ENCODE results near the gene SLFN12L. TPM values are rescaled to one million over a fixed set of nuclear protein-coding genes. Genes with fewer than 3 reads are reported as not detected.

SLFN12L gene
- total RNA-seq, 6 experiments from 2014 or later: 0.32 to 2.6 (median 0.69) TPM; not detected in 1

GRCh38 chr17:35429702-35430101 lies 107.8 kb downstream of the SLFN12L start:
- ATAC-seq (no peak), DNase-seq (no peak)
- no peaks in the 10 kb centered on the region for H3K9me3 ChIP-seq
- intact Hi-C loops (cut with DNase I): no loop called here
- no peak overlapping the region for H3K27ac ChIP-seq
- no peaks in the 10 kb centered on the region for H3K27me3 ChIP-seq
- no peak overlapping the region for H3K4me3 ChIP-seq
- no peak for TF ChIP-seq POLR2A (IDR thresholded peaks at IDR 0.05)
- TF ChIP-seq, protein P1, sequence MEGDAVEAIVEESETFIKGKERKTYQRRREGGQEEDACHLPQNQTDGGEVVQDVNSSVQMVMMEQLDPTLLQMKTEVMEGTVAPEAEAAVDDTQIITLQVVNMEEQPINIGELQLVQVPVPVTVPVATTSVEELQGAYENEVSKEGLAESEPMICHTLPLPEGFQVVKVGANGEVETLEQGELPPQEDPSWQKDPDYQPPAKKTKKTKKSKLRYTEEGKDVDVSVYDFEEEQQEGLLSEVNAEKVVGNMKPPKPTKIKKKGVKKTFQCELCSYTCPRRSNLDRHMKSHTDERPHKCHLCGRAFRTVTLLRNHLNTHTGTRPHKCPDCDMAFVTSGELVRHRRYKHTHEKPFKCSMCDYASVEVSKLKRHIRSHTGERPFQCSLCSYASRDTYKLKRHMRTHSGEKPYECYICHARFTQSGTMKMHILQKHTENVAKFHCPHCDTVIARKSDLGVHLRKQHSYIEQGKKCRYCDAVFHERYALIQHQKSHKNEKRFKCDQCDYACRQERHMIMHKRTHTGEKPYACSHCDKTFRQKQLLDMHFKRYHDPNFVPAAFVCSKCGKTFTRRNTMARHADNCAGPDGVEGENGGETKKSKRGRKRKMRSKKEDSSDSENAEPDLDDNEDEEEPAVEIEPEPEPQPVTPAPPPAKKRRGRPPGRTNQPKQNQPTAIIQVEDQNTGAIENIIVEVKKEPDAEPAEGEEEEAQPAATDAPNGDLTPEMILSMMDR (IDR thresholded peaks at IDR 0.05): no peak
- H3K36me3 ChIP-seq: no peaks in the 10 kb centered on the region
- peaks cover 0 to 10% (median 0%) of the 10 kb centered on the region in 4 donors for H3K4me1 ChIP-seq
- 49% methylated on average over 2 of the region's 2 CpGs for WGBS (ENCODE audit: insufficient coverage, low coverage, low lambda C conversion rate, missing lambda C conversion rate)

DNA sequence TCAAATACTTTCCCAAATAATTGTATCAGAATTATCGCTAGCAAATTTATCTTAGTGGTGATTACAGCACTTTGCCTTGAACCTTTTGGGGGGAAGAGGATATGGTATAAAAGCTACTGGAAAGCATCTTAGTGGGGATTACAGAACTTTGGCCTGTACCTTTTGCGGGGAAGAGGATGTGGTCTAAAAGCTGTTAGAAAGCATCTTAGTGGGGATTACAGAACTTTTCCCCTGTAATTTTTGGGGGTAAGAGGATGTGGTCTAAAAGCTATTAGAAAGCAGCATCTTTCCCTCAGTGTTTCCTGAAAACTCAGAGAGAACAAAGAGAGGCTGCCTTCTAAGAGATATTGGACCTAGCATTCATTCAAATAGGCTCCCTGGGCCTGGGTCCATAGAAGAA lies 109.2 kb downstream of the SLFN12L start:
- WGBS (ENCODE audit: insufficient coverage, low coverage, low lambda C conversion rate, missing lambda C conversion rate): 66% methylated on average over 2 of the region's 2 CpGs

GRCh38 chr17:35423761-35424160 lies 113.7 kb downstream of the SLFN12L start:
- Histone ChIP-seq H3K36me3 (peaks cover 0 to 7% (median 0%) of the 10 kb centered on the region in 4 donors), H3K9me3 (no peaks in the 10 kb centered on the region), H3K27ac (no peak overlapping the region), H3K4me1 (no peaks in the 10 kb centered on the region), H3K4me3 (no peak overlapping the region), H3K27me3 (no peaks in the 10 kb centered on the region)
- TF ChIP-seq, protein P1 (IDR thresholded peaks at IDR 0.05): no peak
- TF ChIP-seq POLR2A (IDR thresholded peaks at IDR 0.05): no peak
- WGBS (ENCODE audit: insufficient coverage, low coverage, low lambda C conversion rate, missing lambda C conversion rate): 71% methylated on average over 3 of the region's 4 CpGs
- ATAC-seq (no peak), DNase-seq (no peak)
- intact Hi-C loops (cut with DNase I): no loop called here

More for the DNA sequence above, 109.2 kb downstream of the SLFN12L start:
- TF ChIP-seq POLR2A (IDR thresholded peaks at IDR 0.05): no peak
- TF ChIP-seq, protein P1 (IDR thresholded peaks at IDR 0.05): no peak
- DNase-seq: no peak
- Histone ChIP-seq H3K4me1 (peaks cover 0 to 3% (median 0%) of the 10 kb centered on the region in 4 donors), H3K36me3 (no peaks in the 10 kb centered on the region), H3K27me3 (no peaks in the 10 kb centered on the region), H3K4me3 (no peak overlapping the region), H3K9me3 (no peaks in the 10 kb centered on the region), H3K27ac (no peak overlapping the region)
- no peak for ATAC-seq
- intact Hi-C loops (cut with DNase I): no loop called here

Small RNA genes lying within 50 kb of the gene (small RNA-seq; reads per million reads assigned to genes)
- gene AC015911.1: 0 reads per million in 2 experiments
- gene SNORD7: 288 to 300 reads per million in 2 experiments

Other genes with a start within 250 kb of the SLFN12L start
- gene SLFN11, start 164.1 kb downstream of the SLFN12L start, total RNA-seq: 1 to 10 TPM; 1.4 to 8.9 (median 6.0) TPM
- 1 to 10 TPM in 5 of 6 experiments, under 1 TPM in 1; 0.84 to 3.3 (median 1.6) TPM for gene SLFN12, start 105.2 kb downstream of the SLFN12L start, total RNA-seq
- 1 to 10 TPM in 5 of 6 experiments, under 1 TPM in 1; 0.68 to 4.1 (median 1.8) TPM for gene SLFN13, start 88.9 kb downstream of the SLFN12L start, total RNA-seq
- under 1 TPM in 2 of 6 experiments, not detected in 4; 0.12 to 0.42 TPM for gene SLFN14, start 23.1 kb upstream of the SLFN12L start, total RNA-seq
- 1 to 10 TPM; 2.9 to 6.4 (median 4.3) TPM for gene PEX12, start 40.9 kb upstream of the SLFN12L start, total RNA-seq
- gene AP2B1, start 49.6 kb upstream of the SLFN12L start, total RNA-seq: 10 to 100 TPM; 33.8 to 62.7 (median 40.8) TPM
- 1 to 10 TPM in 5 of 6 experiments, under 1 TPM in 1; 0.31 to 2.8 (median 2.3) TPM for gene RASL10B, start 194.0 kb upstream of the SLFN12L start, total RNA-seq
- gene GAS2L2, start 215.6 kb upstream of the SLFN12L start, total RNA-seq: not detected
- not detected for gene C17orf50, start 223.2 kb upstream of the SLFN12L start, total RNA-seq